Chondrocyte (in vitro differentiated cells): ENCODE measurements around the gene ABL1. TPM values are rescaled to one million over a fixed set of nuclear protein-coding genes. Genes with fewer than 3 reads are reported as not detected.

Experiments used
- DNase-seq: peaks from one replicate; pipeline ENCODE4 v3.0.0; 2021; ENCODE audit warnings: mixed read lengths, low spot score
- H3K27ac Mint-ChIP-seq: one replicate; pipeline ENCODE4 v1.8.0; 2021; ENCODE audit warnings: mild to moderate bottlenecking, moderate library complexity, mixed read lengths; ENCODE audit not compliant: unreplicated experiment
- H3K27me3 Mint-ChIP-seq: 2 replicates; pipeline ENCODE4 v1.8.0; 2021; ENCODE audit warnings: low read depth, mixed read lengths
- H3K36me3 Mint-ChIP-seq: 2 replicates; pipeline ENCODE4 v1.8.0; 2021; ENCODE audit warnings: low read depth, mixed read lengths
- H3K4me1 Mint-ChIP-seq: 2 replicates; pipeline ENCODE4 v1.8.0; 2021; ENCODE audit warnings: low read depth, mild to moderate bottlenecking, mixed read lengths
- H3K4me3 Mint-ChIP-seq: one replicate; pipeline ENCODE4 v1.8.0; 2021; ENCODE audit warnings: mild to moderate bottlenecking, moderate library complexity, mixed read lengths; ENCODE audit not compliant: unreplicated experiment
- H3K9me3 Mint-ChIP-seq: 2 replicates; pipeline ENCODE4 v1.8.0; 2021; ENCODE audit warnings: low read depth, mixed read lengths
- CTCF ChIP-seq: fragments of 200-600 bp; sonication (generic); IDR thresholded peaks from 2 replicates; pipeline ENCODE4 v1.5.0; 2021; ENCODE audit warnings: antibody characterized with exemption, mild to moderate bottlenecking, moderate library complexity
- total RNA-seq: library from RNA; stranded (reverse); gene quantifications from 3 replicates; pipeline ENCODE4 v1.2.1, GENCODE V29; 2021

The ABL1 gene
- total RNA-seq, 1 donor from 2014 or later, result 93.7 TPM

GRCh38 chr9:130897848-130898551 lies 62.9 kb downstream of the ABL1 start:
- H3K27me3 Mint-ChIP-seq, result no peaks in the 10 kb centered on the region
- H3K9me3 Mint-ChIP-seq, result no peaks in the 10 kb centered on the region
- no peaks in the 10 kb centered on the region for H3K4me1 Mint-ChIP-seq
- peaks cover 6% of the 10 kb centered on the region for H3K36me3 Mint-ChIP-seq
- no peak overlapping the region for H3K27ac Mint-ChIP-seq
- DNase-seq, result no peak
- H3K4me3 Mint-ChIP-seq, result no peak overlapping the region
- TF ChIP-seq CTCF, result no peak

- no peak for TF ChIP-seq CTCF
- Mint-ChIP-seq H3K9me3 (no peaks in the 10 kb centered on the region), H3K4me1 (no peaks in the 10 kb centered on the region), H3K27ac (no peak overlapping the region), H3K27me3 (no peaks in the 10 kb centered on the region), H3K36me3 (peaks cover 4% of the 10 kb centered on the region), H3K4me3 (no peak overlapping the region)
- no peak for DNase-seq
These were observed 63.4 kb downstream of the ABL1 start for GRCh38 chr9:130898552-130898852.

- DNase-seq, result no peak
- H3K4me1 Mint-ChIP-seq, result no peaks in the 10 kb centered on the region
- H3K27ac Mint-ChIP-seq, result no peak overlapping the region
- no peaks in the 10 kb centered on the region for H3K27me3 Mint-ChIP-seq
- no peaks in the 10 kb centered on the region for H3K9me3 Mint-ChIP-seq
- no peak overlapping the region for H3K4me3 Mint-ChIP-seq
- H3K36me3 Mint-ChIP-seq, result peaks cover under 1% of the 10 kb centered on the region
- no peak for TF ChIP-seq CTCF
These were observed 64.1 kb downstream of the ABL1 start for GRCh38 chr9:130899051-130899748.

GRCh38 chr9:130900701-130901497 lies 65.8 kb downstream of the ABL1 start:
- DNase-seq, result no peak

More at GRCh38 chr9:130900701-130901497, 65.8 kb downstream of the ABL1 start:
- TF ChIP-seq CTCF, result no peak
- Mint-ChIP-seq H3K9me3 (no peaks in the 10 kb centered on the region), H3K27ac (no peak overlapping the region), H3K4me1 (no peaks in the 10 kb centered on the region), H3K4me3 (no peak overlapping the region), H3K36me3 (no peaks in the 10 kb centered on the region), H3K27me3 (no peaks in the 10 kb centered on the region)
